ENCODE data around the gene BTD.

DNA sequence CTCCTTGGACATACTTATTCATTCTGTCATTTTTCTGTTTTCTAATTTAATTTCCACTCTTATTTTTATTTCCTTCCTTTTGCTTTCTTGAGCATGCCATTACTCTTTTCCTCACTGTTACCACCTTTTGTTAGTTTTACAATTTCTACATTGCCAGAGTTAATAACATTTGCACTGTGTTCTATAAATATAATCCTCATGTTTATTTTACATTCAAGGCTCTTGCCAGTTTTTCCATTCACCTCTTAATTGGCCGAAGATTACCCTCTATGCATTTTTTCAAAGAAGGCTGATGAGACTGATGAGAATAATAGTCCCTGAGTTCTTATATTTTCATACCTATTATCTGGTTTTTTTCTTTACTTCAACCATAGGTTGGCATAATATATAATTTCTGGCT lies 10.5 kb downstream of the BTD start:
- TF ChIP-seq EZH2phosphoT487 (IDR thresholded peaks at IDR 0.05) (no peak), CTCF (IDR thresholded peaks at IDR 0.05) (no peak), EZH2 (IDR thresholded peaks at IDR 0.05) (no peak)

Measured in neural progenitor cell (in vitro differentiated cells).